ENCODE measurements around the gene HOXD3. TPM values are rescaled to one million over a fixed set of nuclear protein-coding genes. Genes with fewer than 3 reads are reported as not detected.

Gene HOXD3
- total and polyA plus RNA-seq, 4 donors: not detected

DNA sequence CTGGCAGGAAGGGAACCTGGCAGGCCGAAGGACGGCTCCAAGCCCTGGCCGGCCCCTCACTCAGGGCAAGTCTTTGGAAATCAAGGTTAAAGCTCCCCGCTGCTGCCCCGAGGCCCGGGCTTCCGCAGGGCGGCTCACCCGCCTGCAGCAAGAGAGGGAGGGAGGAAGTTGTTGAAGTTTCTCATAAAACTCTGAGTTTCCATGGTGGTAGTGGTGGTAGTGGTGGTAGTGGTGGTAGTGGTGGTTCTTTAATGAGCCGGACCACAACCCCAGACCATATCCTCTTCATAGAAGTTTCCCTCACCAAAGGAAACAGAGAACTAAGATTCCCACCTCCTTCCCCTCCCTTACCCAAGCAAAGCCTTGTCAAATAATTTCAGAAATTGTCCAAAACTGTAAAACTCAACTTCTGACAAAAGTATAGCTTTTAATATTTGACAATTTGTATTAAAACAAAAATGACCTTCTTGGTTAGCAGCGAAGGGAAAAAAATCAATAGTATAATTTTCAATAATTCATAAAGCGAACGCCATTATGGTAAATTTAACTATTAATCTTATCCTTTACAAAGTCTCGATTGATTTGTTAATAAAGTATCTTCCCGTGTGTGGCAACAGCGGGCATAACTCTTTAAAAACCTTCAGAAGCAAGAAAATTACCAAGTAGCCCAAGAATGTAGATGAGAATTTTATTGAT lies 42.0 kb upstream of the HOXD3 start:
- no peak overlapping the region for H3K27ac ChIP-seq (ENCODE audit: low read depth in 1 of 2, low read length in 2 of 2)
- WGBS: 14% methylated on average over 16 of the region's 16 CpGs
- DNase-seq (ENCODE audit: low spot score): no peak
- TF ChIP-seq HNF4G (IDR thresholded peaks at IDR 0.05) (no peak), FOXA1 (IDR thresholded peaks at IDR 0.05) (no peak), FOXA2 (IDR thresholded peaks at IDR 0.05) (no peak), EGR1 (IDR thresholded peaks at IDR 0.05; ENCODE audit: low read depth in 2 of 2) (no peak), RXRA (IDR thresholded peaks at IDR 0.05) (no peak), TAF1 (conservative IDR thresholded peaks at IDR 0.05) (no peak), CTCF (IDR thresholded peaks at IDR 0.05; ENCODE audit: low read depth, low read length, missing input control) (no peak), JUND (IDR thresholded peaks at IDR 0.05) (no peak), SP1 (IDR thresholded peaks at IDR 0.05) (no peak), RAD21 (IDR thresholded peaks at IDR 0.05) (no peak), GABPA (IDR thresholded peaks at IDR 0.05 in 1 of 2, conservative IDR thresholded peaks at IDR 0.05 in 1 of 2) (no peak), NR2F2 (IDR thresholded peaks at IDR 0.05) (no peak), YY1 (IDR thresholded peaks at IDR 0.05) (no peak), HNF4A (conservative IDR thresholded peaks at IDR 0.05) (no peak)
- TF ChIP-seq, protein P1, sequence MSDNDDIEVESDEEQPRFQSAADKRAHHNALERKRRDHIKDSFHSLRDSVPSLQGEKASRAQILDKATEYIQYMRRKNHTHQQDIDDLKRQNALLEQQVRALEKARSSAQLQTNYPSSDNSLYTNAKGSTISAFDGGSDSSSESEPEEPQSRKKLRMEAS (IDR thresholded peaks at IDR 0.05): no peak
- TF ChIP-seq, protein P2, sequence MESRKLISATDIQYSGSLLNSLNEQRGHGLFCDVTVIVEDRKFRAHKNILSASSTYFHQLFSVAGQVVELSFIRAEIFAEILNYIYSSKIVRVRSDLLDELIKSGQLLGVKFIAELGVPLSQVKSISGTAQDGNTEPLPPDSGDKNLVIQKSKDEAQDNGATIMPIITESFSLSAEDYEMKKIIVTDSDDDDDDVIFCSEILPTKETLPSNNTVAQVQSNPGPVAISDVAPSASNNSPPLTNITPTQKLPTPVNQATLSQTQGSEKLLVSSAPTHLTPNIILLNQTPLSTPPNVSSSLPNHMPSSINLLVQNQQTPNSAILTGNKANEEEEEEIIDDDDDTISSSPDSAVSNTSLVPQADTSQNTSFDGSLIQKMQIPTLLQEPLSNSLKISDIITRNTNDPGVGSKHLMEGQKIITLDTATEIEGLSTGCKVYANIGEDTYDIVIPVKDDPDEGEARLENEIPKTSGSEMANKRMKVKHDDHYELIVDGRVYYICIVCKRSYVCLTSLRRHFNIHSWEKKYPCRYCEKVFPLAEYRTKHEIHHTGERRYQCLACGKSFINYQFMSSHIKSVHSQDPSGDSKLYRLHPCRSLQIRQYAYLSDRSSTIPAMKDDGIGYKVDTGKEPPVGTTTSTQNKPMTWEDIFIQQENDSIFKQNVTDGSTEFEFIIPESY (IDR thresholded peaks at IDR 0.05): no peak
- peaks cover 9 to 48% (median 44%) of the 10 kb centered on the region in 4 donors for H3K27me3 ChIP-seq (ENCODE audit: control insufficient read depth in 4 of 4, insufficient read depth in 4 of 4, low read length in 3 of 4)
- H3K4me1 ChIP-seq (ENCODE audit: control insufficient read depth in 4 of 4, insufficient read depth in 4 of 4, low read length in 3 of 4): peaks cover 0 to 3% (median 0%) of the 10 kb centered on the region in 4 donors
- H3K9me3 ChIP-seq (ENCODE audit: control insufficient read depth in 4 of 4, low read length in 3 of 4): peaks cover 0 to 5% (median under 1%) of the 10 kb centered on the region in 4 donors
- no peak overlapping the region for H3K9ac ChIP-seq (ENCODE audit: low read depth in 1 of 2, low read length in 2 of 2)
- H3K36me3 ChIP-seq (ENCODE audit: control insufficient read depth in 4 of 4, insufficient read depth in 3 of 4, low read depth in 1 of 4, low read length in 3 of 4): no peaks in the 10 kb centered on the region
- no peak overlapping the region for H3K4me3 ChIP-seq (ENCODE audit: low read depth in 1 of 3, low read length in 3 of 3)

- Histone ChIP-seq H3K27me3 (ENCODE audit: control insufficient read depth in 4 of 4, insufficient read depth in 4 of 4, low read length in 3 of 4) (peaks cover 16 to 49% (median 45%) of the 10 kb centered on the region in 4 donors), H3K4me1 (ENCODE audit: control insufficient read depth in 4 of 4, insufficient read depth in 4 of 4, low read length in 3 of 4) (peaks cover 0 to 3% (median 0%) of the 10 kb centered on the region in 4 donors), H3K4me3 (ENCODE audit: low read depth in 1 of 3, low read length in 3 of 3) (no peak within 1 kb of the TSS), H3K36me3 (ENCODE audit: control insufficient read depth in 4 of 4, insufficient read depth in 3 of 4, low read depth in 1 of 4, low read length in 3 of 4) (no peaks in the 10 kb centered on the region), H3K9me3 (ENCODE audit: control insufficient read depth in 4 of 4, low read length in 3 of 4) (peaks cover 0 to 5% (median under 1%) of the 10 kb centered on the region in 4 donors), H3K27ac (ENCODE audit: low read depth in 1 of 2, low read length in 2 of 2) (no peak within 1 kb of the TSS), H3K9ac (ENCODE audit: low read depth in 1 of 2, low read length in 2 of 2) (no peak within 1 kb of the TSS)
- no peak for DNase-seq (ENCODE audit: low spot score)
- 5% methylated on average over 66 of the region's 66 CpGs for WGBS
- TF ChIP-seq RXRA (IDR thresholded peaks at IDR 0.05) (no peak), TAF1 (conservative IDR thresholded peaks at IDR 0.05) (no peak), FOXA1 (IDR thresholded peaks at IDR 0.05) (no peak), GABPA (IDR thresholded peaks at IDR 0.05 in 1 of 2, conservative IDR thresholded peaks at IDR 0.05 in 1 of 2) (no peak), SP1 (IDR thresholded peaks at IDR 0.05) (no peak), FOXA2 (IDR thresholded peaks at IDR 0.05) (no peak), RAD21 (IDR thresholded peaks at IDR 0.05) (no peak), HNF4A (conservative IDR thresholded peaks at IDR 0.05) (no peak), HNF4G (IDR thresholded peaks at IDR 0.05) (no peak), NR2F2 (IDR thresholded peaks at IDR 0.05) (no peak), CTCF (IDR thresholded peaks at IDR 0.05; ENCODE audit: low read depth, low read length, missing input control) (no peak)
- TF ChIP-seq, protein P1 (IDR thresholded peaks at IDR 0.05): no peak
- TF ChIP-seq, protein P2 (IDR thresholded peaks at IDR 0.05): no peak
These were observed 41.0 kb upstream of the HOXD3 start, which contains the start of gene HOXD10 for GRCh38 chr2:176115883-176116813. Gene HOXD10, plus strand, starts transcription at chr2:176116778. Its CDS starts 56 bp downstream, at chr2:176116834.

Data from liver (tissue), 9 donors.